ENCODE data around the gene MXD1.
"Not testable (repeated sequence)": the region's sequence is repeated elsewhere in the genome, so short reads cannot be mapped to it uniquely, and the experiment has no call there.

MXD1 gene

GRCh38 chr2:69914950-69915945 is at the start of gene MXD1:
MXD1 (plus strand) TSS chr2:69915109; CDS start chr2:69915331, 222 bp downstream.
- peak in 1 of 2 experiments; percentile 59 for DNase-seq

- DNase-seq, result no peak
These were observed 26.5 kb upstream of the MXD1 start for GRCh38 chr2:69888451-69888850.

- no peak for DNase-seq
These were observed 25.6 kb upstream of the MXD1 start for GRCh38 chr2:69889302-69889701.

GRCh38 chr2:69890881-69891280 is 24.0 kb upstream of the MXD1 start:
- DNase-seq, result peak; percentile 13 to 58

- peak in 1 of 2 experiments; percentile 19 for DNase-seq
These were observed 22.0 kb upstream of the MXD1 start for GRCh38 chr2:69892838-69893424.

GRCh38 chr2:69893684-69894551 is 21.0 kb upstream of the MXD1 start, which contains the start of gene SNRNP27:
SNRNP27 (plus strand) TSS chr2:69893956; CDS start chr2:69893985, 29 bp downstream.
- peak; percentile 69 to 88 for DNase-seq

- not testable (repeated sequence) for DNase-seq
These were observed 20.2 kb upstream of the MXD1 start for GRCh38 chr2:69894737-69895136.

GRCh38 chr2:69902213-69902922 is 12.5 kb upstream of the MXD1 start:
- DNase-seq, result no peak

GRCh38 chr2:69907216-69907615 is 7.7 kb upstream of the MXD1 start:
- no peak for DNase-seq

GRCh38 chr2:69911985-69912563 is 2.8 kb upstream of the MXD1 start:
- DNase-seq, result peak; percentile 36 to 69

GRCh38 chr2:69914164-69914949 is 552 bp upstream of the MXD1 start:
- peak; percentile 100 for DNase-seq

GRCh38 chr2:69916106-69916505 is 1.2 kb downstream of the MXD1 start:
- DNase-seq, result no peak

GRCh38 chr2:69917852-69918251 is 2.9 kb downstream of the MXD1 start:
- DNase-seq, result no peak

GRCh38 chr2:69918401-69918800 is 3.5 kb downstream of the MXD1 start:
- DNase-seq, result no peak

GRCh38 chr2:69923116-69923515 is 8.2 kb downstream of the MXD1 start:
- no peak for DNase-seq

- no peak for DNase-seq
These were observed 12.1 kb downstream of the MXD1 start for GRCh38 chr2:69926849-69927515.

- no peak for DNase-seq
These were observed 17.1 kb downstream of the MXD1 start for GRCh38 chr2:69931832-69932595.

GRCh38 chr2:69932596-69932922 is 17.6 kb downstream of the MXD1 start:
- no peak for DNase-seq

GRCh38 chr2:69933254-69933828 is 18.4 kb downstream of the MXD1 start:
- DNase-seq, result no peak
